Endothelial cell of umbilical vein (primary cell): Measurements from ENCODE around the gene GPR87. TPM values are rescaled to one million over a fixed set of nuclear protein-coding genes. Genes with fewer than 3 reads are reported as not detected.

ENCODE experiments used
- BruUV-seq: library from RNA; stranded (reverse); fragments of 400-500 nt; replicated peaks from 2 replicates; lab custom pipeline; 2021; lab: Mats Ljungman, UMichigan
- CTCF ChIA-PET: fragments of 300-600, 350-600 bp; sonication (Branson Sonifier 250); formaldehyde crosslinking; loops from one replicate; lab custom pipeline; 2021; ENCODE audit warnings: antibody characterized with exemption, inconsistent platforms; lab: Charles Lee
- POLR2A ChIA-PET: fragments of 300-600, 350-600 bp; sonication (Branson Sonifier 250); formaldehyde crosslinking; loops from one replicate; lab custom pipeline; 2021; ENCODE audit warnings: antibody characterized with exemption, inconsistent platforms; lab: Charles Lee
- DNase-seq: peaks from one replicate; pipeline ENCODE4 v3.0.0-alpha.2; 2011; ENCODE audit warnings: low read depth, low spot score
- FAIRE-seq: peaks from 2 replicates; lab custom pipeline; 2011; peaks lifted over from hg19 to GRCh38; lab: Jason Lieb, UNC
- H2AFZ ChIP-seq: 2 replicates; pipeline ENCODE4 v1.6.0; 2012; ENCODE audit warnings: low read depth, low read length, control low read depth, inconsistent platforms
- H3K27ac ChIP-seq: 2 replicates; pipeline ENCODE4 v1.5.1; 2011; ENCODE audit warnings: low read depth, mild to moderate bottlenecking, control low read depth, low read length, moderate library complexity; ENCODE audit not compliant: insufficient read depth
- H3K27me3 ChIP-seq, 2 experiments: 2 replicates each; pipeline versions ENCODE4 v1.6.0 to v1.6.1; 2011; ENCODE audit warnings: low read length in 2 of 2, mixed read lengths in 1 of 2; ENCODE audit not compliant: control insufficient read depth in 2 of 2, insufficient read depth in 2 of 2
- H3K36me3 ChIP-seq, 2 experiments: 2 replicates in 1 of 2; 3 replicates in 1 of 2; pipeline ENCODE4 v1.5.1; 2011; ENCODE audit warnings: low read length in 2 of 2, mild to moderate bottlenecking in 1 of 2, moderate library complexity in 1 of 2; ENCODE audit not compliant: control insufficient read depth in 2 of 2, insufficient read depth in 2 of 2; ENCODE audit errors: extremely low read depth in 1 of 2
- H3K4me1 ChIP-seq: 3 replicates; pipeline ENCODE4 v1.5.1; 2011; ENCODE audit warnings: mild to moderate bottlenecking, low read length; ENCODE audit not compliant: control insufficient read depth, insufficient read depth; ENCODE audit errors: extremely low read depth
- H3K4me2 ChIP-seq: 2 replicates; pipeline ENCODE4 v1.6.1; 2011; ENCODE audit warnings: low read length, control low read depth, mixed read lengths; ENCODE audit not compliant: insufficient read depth
- H3K4me3 ChIP-seq, 3 experiments: fragments of 200-600 bp in 1 of 3; sonication (generic), shearing (Covaris generic) in 1 of 3; replicated peaks in 1 of 3; 2 replicates each; pipeline ENCODE4 v1.5.1; 2011 to 2016; ENCODE audit warnings: control low read depth in 3 of 3, low read length in 3 of 3, mild to moderate bottlenecking in 2 of 3, inconsistent platforms in 1 of 3, low read depth in 1 of 3, moderate library complexity in 1 of 3; ENCODE audit not compliant: insufficient read depth in 1 of 3
- H3K79me2 ChIP-seq: 2 replicates; pipeline ENCODE4 v1.6.0; 2012; ENCODE audit warnings: low read length, inconsistent platforms; ENCODE audit not compliant: control insufficient read depth, insufficient read depth
- H3K9ac ChIP-seq: replicated peaks from 2 replicates; pipeline ENCODE3; 2011; ENCODE audit warnings: low read length, control low read depth; ENCODE audit not compliant: insufficient read depth; ENCODE audit errors: extremely low read depth
- H3K9me1 ChIP-seq: replicated peaks from 3 replicates; pipeline ENCODE4 v1.6.0; 2011; ENCODE audit warnings: mild to moderate bottlenecking, low read length; ENCODE audit not compliant: control insufficient read depth, insufficient read depth; ENCODE audit errors: extremely low read depth
- H3K9me3 ChIP-seq: replicated peaks from 2 replicates; pipeline ENCODE4 v1.5.1; 2012; ENCODE audit warnings: low read length, inconsistent platforms; ENCODE audit not compliant: control insufficient read depth, insufficient read depth
- H4K20me1 ChIP-seq: replicated peaks from 2 replicates; pipeline ENCODE3; 2011; ENCODE audit warnings: mild to moderate bottlenecking, low read length; ENCODE audit not compliant: control insufficient read depth, insufficient read depth; ENCODE audit errors: extremely low read depth
- CTCF ChIP-seq, 2 donors: IDR thresholded peaks; 1 replicate in 1 of 2; 2 replicates in 1 of 2; pipeline ENCODE4 v1.5.1; 2011; ENCODE audit warnings: low read length in 2 of 2, mild to moderate bottlenecking in 2 of 2, moderate library complexity in 2 of 2, control low read depth in 1 of 2, inconsistent platforms in 1 of 2, low read depth in 1 of 2; ENCODE audit not compliant: insufficient read depth in 1 of 2; ENCODE audit errors: extremely low read depth in 1 of 2
- EZH2 ChIP-seq: IDR thresholded peaks from 2 replicates; pipeline ENCODE4 v1.6.1; 2012; ENCODE audit warnings: borderline replicate concordance, low read depth, mild to moderate bottlenecking, moderate library complexity, low read length, inconsistent platforms; ENCODE audit not compliant: severe bottlenecking
- FOS ChIP-seq: IDR thresholded peaks from 2 replicates; pipeline ENCODE4 v1.6.1; 2011; ENCODE audit warnings: mild to moderate bottlenecking, low read length, moderate library complexity, borderline replicate concordance; ENCODE audit not compliant: insufficient read depth
- GATA2 ChIP-seq: IDR thresholded peaks from 2 replicates; pipeline ENCODE4 v1.7.0; 2011; ENCODE audit warnings: low read depth, mild to moderate bottlenecking, moderate library complexity, mixed read lengths, low read length; ENCODE audit not compliant: insufficient read length, insufficient read depth
- JUN ChIP-seq: IDR thresholded peaks from 2 replicates; pipeline ENCODE4 v1.6.1; 2011; ENCODE audit warnings: borderline replicate concordance, low read depth; ENCODE audit not compliant: insufficient read length, insufficient read depth
- MAX ChIP-seq: IDR thresholded peaks from 2 replicates; pipeline ENCODE4 v1.6.1; 2011; ENCODE audit not compliant: insufficient read depth, insufficient read length
- MYC ChIP-seq: IDR thresholded peaks from one replicate; pipeline ENCODE4 v1.6.1; 2011; ENCODE audit warnings: mild to moderate bottlenecking, low read depth, low read length
- POLR2A ChIP-seq: IDR thresholded peaks from 2 replicates; pipeline ENCODE4 v1.6.1; 2012; ENCODE audit warnings: low read depth, mild to moderate bottlenecking, control low read depth, low read length
- POLR2AphosphoS5 ChIP-seq: IDR thresholded peaks from 2 replicates; pipeline ENCODE4 v1.6.1; 2012; ENCODE audit warnings: low read depth, mild to moderate bottlenecking, control low read depth, low read length, moderate library complexity; ENCODE audit not compliant: insufficient read depth
- dilution Hi-C: fragments of 300-500 bp; cut with MboI; formaldehyde crosslinking; loops from one replicate; pipeline ENCODE4 v1.15.0; 2019; ENCODE audit warnings: low sequenced_read_pairs; ENCODE audit not compliant: extremely low pct_ligation_motif_present
- intact Hi-C: fragments of 100-400 bp; cut with micrococcal nuclease; formaldehyde crosslinking; loops from one replicate; pipeline ENCODE4 v1.10.0; 2022
- polyA plus RNA-seq, 4 experiments: library from polyadenylated mRNA; depleted of rRNA in 3 of 4; stranded (reverse) in 3 of 4; unstranded in 1 of 4; fragments of >200 nt; gene quantifications; 2 replicates each; pipeline versions ENCODE4 v1.2.1 to v1.2.3, GENCODE V29; 2011 to 2012; ENCODE audit warnings: missing spikeins in 1 of 4
- total RNA-seq: library from RNA; stranded (reverse); gene quantifications from 2 replicates; pipeline ENCODE4 v1.2.3, GENCODE V29; 2021

Gene GPR87
- total and polyA plus RNA-seq, 2 donors (not counting 3 experiments of a cell fraction or from before 2014, with no cell fraction given): not detected

- DNase-seq (no peak), FAIRE-seq (no peak)
- CTCF ChIA-PET: interaction anchor here (0.6 to 1.9 kb wide), 28 partner anchors 11 to 1245 kb away, joined by 3 to 12 read pairs (median 4); no protein-coding TSS in a partner anchor
- POLR2A ChIA-PET: no interaction called here
- no peak overlapping the region for H3K4me2 ChIP-seq
- H3K36me3 ChIP-seq: no peaks in the 10 kb centered on the region
- no peaks in the 10 kb centered on the region for H3K27me3 ChIP-seq
- no peaks in the 10 kb centered on the region for H4K20me1 ChIP-seq
- H3K4me3 ChIP-seq: no peak overlapping the region
- H3K9me1 ChIP-seq: no peaks in the 10 kb centered on the region
- no peak for TF ChIP-seq POLR2AphosphoS5
- TF ChIP-seq FOS: no peak
- TF ChIP-seq EZH2: no peak
- no peak for TF ChIP-seq POLR2A
- no peak for TF ChIP-seq CTCF (IDR thresholded peaks at IDR 0.05; ENCODE audit: extremely low read depth in 1 of 2, insufficient read depth in 1 of 2, low read depth in 1 of 2, low read length in 2 of 2)
- no peak for TF ChIP-seq JUN
- no peak for TF ChIP-seq GATA2
- no peak for TF ChIP-seq MYC
- TF ChIP-seq MAX: no peak
- H3K79me2 ChIP-seq: no peaks in the 10 kb centered on the region
- dilution Hi-C loops (no loop called here), intact Hi-C loops (loop anchor here (5.0 kb wide), 1 partner anchor 161 kb away; no protein-coding TSS in a partner anchor)
- no peak overlapping the region for H3K9ac ChIP-seq
- BruUV-seq: no TSS peak
- no peaks in the 10 kb centered on the region for H3K9me3 ChIP-seq
- no peak overlapping the region for H3K27ac ChIP-seq
- H3K4me1 ChIP-seq: no peaks in the 10 kb centered on the region
- H2AFZ ChIP-seq: no peak overlapping the region
Measured at GRCh38 chr3:151328298-151328995, 11.8 kb upstream of the GPR87 start.
